AG09309 (cell line): Measurements from ENCODE around the gene NFIB.

Source experiments
- DNase-seq: peaks from one replicate; pipeline ENCODE4 v3.0.0-alpha.2; 2010; ENCODE audit warnings: low read depth
- H3K4me3 ChIP-seq: 2 replicates; pipeline ENCODE4 v1.5.1; 2011; ENCODE audit warnings: mild to moderate bottlenecking, low read depth, low read length, moderate library complexity; ENCODE audit not compliant: control insufficient read depth
- TF ChIP-seq, protein P1 (sequence below): IDR thresholded peaks from 2 replicates; pipeline ENCODE4 v1.5.1; 2011; ENCODE audit warnings: mild to moderate bottlenecking, low read depth, low read length, inconsistent platforms; ENCODE audit not compliant: insufficient read depth, control insufficient read depth; ENCODE audit errors: missing control alignments

NFIB gene

DNA sequence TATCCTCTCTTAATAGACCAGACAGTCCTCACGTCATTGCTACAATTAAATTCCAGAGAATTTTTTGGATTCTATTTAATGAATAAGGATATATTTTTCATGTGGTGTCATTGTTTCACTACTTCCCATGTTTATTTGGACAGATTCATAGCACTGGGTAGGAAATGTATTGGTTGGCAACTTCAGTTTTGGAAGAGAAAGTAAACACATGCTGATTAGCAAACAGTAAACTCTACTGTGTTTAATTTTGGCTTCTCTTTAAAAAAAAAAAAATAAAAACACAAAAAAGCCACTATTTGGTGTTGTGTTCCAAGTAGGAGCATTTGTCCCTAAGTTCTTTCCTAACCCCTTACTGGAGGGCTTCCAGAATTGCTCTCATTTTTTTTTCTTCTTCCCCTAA, 77.3 kb downstream of the NFIB start:
- no peak overlapping the region for H3K4me3 ChIP-seq
- TF ChIP-seq, protein P1, sequence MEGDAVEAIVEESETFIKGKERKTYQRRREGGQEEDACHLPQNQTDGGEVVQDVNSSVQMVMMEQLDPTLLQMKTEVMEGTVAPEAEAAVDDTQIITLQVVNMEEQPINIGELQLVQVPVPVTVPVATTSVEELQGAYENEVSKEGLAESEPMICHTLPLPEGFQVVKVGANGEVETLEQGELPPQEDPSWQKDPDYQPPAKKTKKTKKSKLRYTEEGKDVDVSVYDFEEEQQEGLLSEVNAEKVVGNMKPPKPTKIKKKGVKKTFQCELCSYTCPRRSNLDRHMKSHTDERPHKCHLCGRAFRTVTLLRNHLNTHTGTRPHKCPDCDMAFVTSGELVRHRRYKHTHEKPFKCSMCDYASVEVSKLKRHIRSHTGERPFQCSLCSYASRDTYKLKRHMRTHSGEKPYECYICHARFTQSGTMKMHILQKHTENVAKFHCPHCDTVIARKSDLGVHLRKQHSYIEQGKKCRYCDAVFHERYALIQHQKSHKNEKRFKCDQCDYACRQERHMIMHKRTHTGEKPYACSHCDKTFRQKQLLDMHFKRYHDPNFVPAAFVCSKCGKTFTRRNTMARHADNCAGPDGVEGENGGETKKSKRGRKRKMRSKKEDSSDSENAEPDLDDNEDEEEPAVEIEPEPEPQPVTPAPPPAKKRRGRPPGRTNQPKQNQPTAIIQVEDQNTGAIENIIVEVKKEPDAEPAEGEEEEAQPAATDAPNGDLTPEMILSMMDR: no peak
- no peak for DNase-seq

DNA sequence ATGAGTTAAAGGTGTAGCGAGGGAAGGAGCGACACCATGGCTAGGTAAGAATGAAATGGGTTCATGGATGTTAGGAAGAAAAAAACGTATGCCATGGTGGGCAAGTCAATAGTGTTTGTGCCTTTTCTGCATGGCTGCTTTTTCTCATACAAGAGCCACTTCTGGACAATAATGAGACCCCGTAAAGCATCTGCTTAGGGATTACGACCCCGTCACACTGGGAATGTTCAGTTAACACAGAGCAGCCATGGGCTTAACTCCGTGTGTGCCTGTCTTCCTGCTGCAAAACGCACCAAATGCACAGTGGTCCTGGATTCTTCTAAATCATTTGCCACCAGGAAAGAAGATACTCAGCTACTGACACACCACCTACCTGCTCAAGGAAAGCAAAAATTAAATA, 81.8 kb downstream of the NFIB start:
- H3K4me3 ChIP-seq: no peak overlapping the region
- TF ChIP-seq, protein P1: no peak
- DNase-seq: no peak

DNA sequence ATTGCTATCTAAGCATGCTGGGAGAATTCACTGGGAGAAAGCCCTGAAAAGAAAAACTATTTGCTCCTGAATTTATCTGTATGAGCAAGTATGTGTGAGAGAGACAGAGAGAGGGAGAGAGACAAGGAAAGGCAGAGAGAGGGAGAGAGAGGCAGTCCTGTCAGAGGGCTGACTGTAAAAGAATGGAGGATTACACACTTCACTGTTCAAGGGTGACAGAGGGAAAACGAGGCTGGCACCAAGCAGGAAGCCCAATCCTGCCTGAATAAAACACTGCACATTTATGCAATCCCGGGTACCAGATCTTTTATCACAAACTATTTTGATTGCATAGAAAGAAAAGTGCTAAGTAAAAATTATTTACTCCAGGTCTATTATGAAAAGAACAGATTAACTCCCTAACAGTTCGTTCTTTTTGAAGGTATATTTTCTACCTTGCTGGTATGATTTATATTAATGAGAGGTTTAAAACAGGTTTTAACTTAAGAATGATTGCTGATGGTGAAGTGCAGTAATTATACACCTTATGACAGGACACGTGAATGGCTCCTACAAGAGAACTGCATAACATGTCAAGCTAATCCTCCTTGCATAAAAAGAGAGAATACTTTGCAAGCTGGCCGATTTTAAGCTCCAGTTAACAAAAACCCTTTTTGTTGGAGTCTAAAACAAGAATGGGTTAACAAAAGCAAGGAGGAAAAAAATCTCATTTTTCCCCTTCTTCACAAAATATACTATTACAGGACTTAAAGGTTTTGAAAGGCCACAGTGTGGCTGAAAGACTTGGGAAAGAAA, 82.5 kb downstream of the NFIB start:
- H3K4me3 ChIP-seq: no peak overlapping the region
- TF ChIP-seq, protein P1: no peak
- no peak for DNase-seq

DNA sequence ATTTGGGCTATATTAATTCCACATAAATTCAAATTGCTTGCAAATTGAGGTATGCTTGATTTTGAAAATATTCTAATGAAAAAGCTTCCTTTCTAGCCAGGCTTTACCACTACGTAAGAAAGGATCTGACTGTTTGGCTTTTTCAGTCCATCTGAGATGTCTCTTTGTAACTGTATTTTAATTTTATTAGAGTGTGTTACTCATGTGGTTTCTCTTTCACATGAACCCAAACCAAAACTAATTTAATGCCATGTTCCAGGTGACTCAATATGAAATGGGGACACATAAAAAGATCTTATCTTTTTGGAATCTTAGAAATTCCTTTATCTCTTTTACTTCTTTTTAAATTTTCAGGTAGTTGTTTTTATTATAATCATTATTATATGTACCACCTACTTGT, 85.3 kb downstream of the NFIB start:
- no peak for DNase-seq
- no peak overlapping the region for H3K4me3 ChIP-seq
- TF ChIP-seq, protein P1: no peak

DNA sequence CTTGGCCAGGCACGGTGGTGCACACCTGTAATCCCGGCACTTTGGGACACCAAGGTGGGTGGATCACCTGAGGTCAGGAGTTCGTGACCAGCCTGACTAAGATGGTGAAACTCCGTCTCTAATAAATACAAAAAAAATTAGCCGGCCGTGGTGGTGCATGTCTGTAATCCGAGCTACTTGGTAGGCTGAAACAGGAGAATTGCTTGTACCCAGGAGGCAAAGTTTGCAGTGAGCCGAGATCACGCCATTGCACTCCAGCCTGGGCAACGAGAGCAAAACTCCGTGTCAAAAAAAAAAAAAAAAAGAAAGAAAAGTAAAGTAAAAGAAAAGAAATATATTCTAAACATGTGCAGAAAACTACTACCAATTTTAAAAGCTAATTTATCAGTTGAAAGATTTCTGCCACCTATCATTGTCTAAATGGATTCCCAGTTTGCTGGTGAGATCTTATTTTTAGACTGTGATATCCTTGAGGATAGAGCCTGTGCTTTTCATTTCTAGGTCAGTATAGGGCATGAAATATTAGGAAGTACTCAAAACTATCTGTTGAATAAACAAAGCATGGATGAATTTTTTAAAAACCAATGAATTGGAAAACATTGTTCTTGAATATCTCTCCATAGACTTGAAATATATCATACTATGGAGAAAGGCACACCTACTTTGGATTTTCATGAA, 86.9 kb downstream of the NFIB start:
- TF ChIP-seq, protein P1: no peak
- DNase-seq: no peak
- H3K4me3 ChIP-seq: no peak overlapping the region

DNA sequence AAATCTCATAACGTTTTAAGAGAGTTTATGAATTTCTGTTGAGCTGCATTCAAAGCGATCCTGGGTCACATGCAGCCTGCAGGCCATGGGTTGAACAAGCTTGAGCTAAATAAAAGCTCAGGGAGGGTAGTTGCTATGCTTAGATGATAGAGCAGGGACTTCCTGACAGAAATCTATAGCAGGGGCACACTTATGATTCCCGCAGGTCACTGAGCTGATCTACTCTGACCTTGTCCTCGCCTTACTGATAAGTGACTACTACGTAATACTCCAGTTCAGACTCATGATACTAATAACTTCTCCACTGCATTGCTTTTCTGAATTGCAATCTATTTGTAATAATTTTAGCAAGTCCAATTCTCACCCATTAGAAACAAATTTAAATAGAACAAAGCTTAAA, 90.9 kb downstream of the NFIB start:
- DNase-seq: no peak
- no peak overlapping the region for H3K4me3 ChIP-seq
- TF ChIP-seq, protein P1: no peak
